Measurements from ENCODE around the gene RALGAPB. TPM values are rescaled to one million over a fixed set of nuclear protein-coding genes. Genes with fewer than 3 reads are reported as not detected.

Gene RALGAPB
- total RNA-seq (2014; rRNA removed; shearing (Covaris generic)) (39.1 and 40.4 TPM in 2 replicates), polyA plus RNA-seq (2016; fragmentation: Nextera tagmentation; extraction: Ambion mirVana) (7.7 and 10.2 TPM in 2 replicates)
- long read RNA-seq, partial matches to known transcripts: 2 of 2 reads
- long read RNA-seq, other reads (novel, unspliced or antisense): 0 of 2 reads

DNA sequence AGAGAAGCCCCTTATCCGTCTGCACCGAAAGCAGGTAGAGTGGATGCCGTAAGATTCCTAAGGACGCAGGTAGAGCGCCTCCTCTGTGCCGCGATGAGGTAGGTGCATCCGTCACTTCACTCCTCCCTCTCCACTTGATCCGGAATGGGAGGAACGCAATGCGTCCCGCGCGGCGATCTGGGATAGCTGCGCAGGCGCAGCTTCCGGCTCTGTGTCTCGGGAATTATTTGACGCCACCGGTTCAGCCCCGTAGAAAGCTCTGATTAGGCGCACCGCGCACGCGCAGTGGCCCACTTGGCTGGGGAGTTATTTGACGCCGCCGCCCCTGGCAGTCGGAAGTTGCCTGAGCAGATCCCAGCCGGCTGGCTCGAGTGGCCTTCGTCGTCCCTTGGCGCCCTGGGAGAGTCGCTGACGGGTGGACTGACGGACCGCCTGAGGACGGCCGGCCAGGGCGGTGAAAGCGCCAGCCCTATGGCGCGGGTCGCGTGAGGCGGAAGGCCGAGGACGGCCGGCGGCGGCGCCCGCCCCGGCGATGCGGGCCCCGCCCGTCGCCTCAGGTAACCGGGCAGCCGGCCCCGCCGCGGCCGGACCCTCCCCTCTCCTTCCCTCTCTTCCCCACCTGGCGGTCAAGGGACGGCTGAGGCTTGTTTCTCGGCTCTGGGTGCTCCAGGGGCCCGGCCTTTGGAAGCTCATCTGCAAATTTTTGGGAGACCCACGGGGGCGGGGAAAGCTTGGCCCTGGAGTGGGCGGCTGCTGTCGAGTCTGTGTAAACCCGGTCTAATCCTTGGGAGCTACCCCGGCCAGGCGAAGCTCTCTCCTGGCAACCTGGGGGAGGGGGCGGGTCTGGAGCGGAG, at the start of gene RALGAPB:
TSS of gene RALGAPB (plus strand) at position 331 of the 854 bp plus-strand sequence. CDS start 15,590 bp downstream, outside the sequence.
- peak; percentile 100 for DNase-seq (ENCODE audit: low spot score)
- Mint-ChIP-seq H3K27ac (peak within 1 kb of the TSS; percentile 98), H3K4me3 (peak within 1 kb of the TSS; percentile 86), H3K4me1 (peaks cover 14% of the 10 kb centered on the region), H3K27me3 (ENCODE audit: insufficient read depth, low read depth, poor library complexity) (peaks cover 4% of the 10 kb centered on the region), H3K36me3 (ENCODE audit: low read depth) (no peaks in the 10 kb centered on the region), H3K9me3 (no peaks in the 10 kb centered on the region; the same call in 2 of the 3 replicates)
- Histone ChIP-seq H3K4me2 (peak within 1 kb of the TSS; percentile 91), H3K27me3 (ENCODE audit: insufficient read depth) (no peaks in the 10 kb centered on the region), H3K27ac (ENCODE audit: low read depth) (peak within 1 kb of the TSS; percentile 86), H2AFZ (0 out of 2 replicates have a peak within 1 kb of the TSS, but pooled peaks have one; percentile 8), H3K79me2 (replicated peaks; ENCODE audit: insufficient read depth) (peaks cover 47% of the 10 kb centered on the region), H3K4me3 (peak within 1 kb of the TSS; percentile 95), H3K9me2 (ENCODE audit: insufficient read depth) (no peaks in the 10 kb centered on the region), H4K20me1 (replicated peaks; ENCODE audit: insufficient read depth) (peaks cover 15% of the 10 kb centered on the region), H3K36me3 (ENCODE audit: insufficient read depth) (no peaks in the 10 kb centered on the region), H3K4me1 (ENCODE audit: insufficient read depth) (peaks cover 9% of the 10 kb centered on the region), H3F3A (replicated peaks; ENCODE audit: low read depth) (no peaks in the 10 kb centered on the region)
- TF ChIP-seq EZH2 (IDR thresholded peaks at IDR 0.05; ENCODE audit: low read depth, unreplicated experiment): no peak
- TF ChIP-seq CREB1 (CRISPR knock-in tag; IDR thresholded peaks at IDR 0.05; ENCODE audit: low read depth): peak; percentile 86
- TF ChIP-seq, protein P1, sequence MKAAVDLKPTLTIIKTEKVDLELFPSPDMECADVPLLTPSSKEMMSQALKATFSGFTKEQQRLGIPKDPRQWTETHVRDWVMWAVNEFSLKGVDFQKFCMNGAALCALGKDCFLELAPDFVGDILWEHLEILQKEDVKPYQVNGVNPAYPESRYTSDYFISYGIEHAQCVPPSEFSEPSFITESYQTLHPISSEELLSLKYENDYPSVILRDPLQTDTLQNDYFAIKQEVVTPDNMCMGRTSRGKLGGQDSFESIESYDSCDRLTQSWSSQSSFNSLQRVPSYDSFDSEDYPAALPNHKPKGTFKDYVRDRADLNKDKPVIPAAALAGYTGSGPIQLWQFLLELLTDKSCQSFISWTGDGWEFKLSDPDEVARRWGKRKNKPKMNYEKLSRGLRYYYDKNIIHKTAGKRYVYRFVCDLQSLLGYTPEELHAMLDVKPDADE (IDR thresholded peaks at IDR 0.05): peak; percentile 75
- no peak for TF ChIP-seq ZNF331 (CRISPR knock-in tag; IDR thresholded peaks at IDR 0.05; ENCODE audit: low read depth)
- TF ChIP-seq CTCF (conservative IDR thresholded peaks at IDR 0.05; ENCODE audit: low read depth in 2 of 2): peak; percentile 37 to 65
- peak; percentile 89 for TF ChIP-seq POLR2AphosphoS5 (IDR thresholded peaks at IDR 0.05; ENCODE audit: low read depth)
- peak; percentile 96 for ATAC-seq

DNA sequence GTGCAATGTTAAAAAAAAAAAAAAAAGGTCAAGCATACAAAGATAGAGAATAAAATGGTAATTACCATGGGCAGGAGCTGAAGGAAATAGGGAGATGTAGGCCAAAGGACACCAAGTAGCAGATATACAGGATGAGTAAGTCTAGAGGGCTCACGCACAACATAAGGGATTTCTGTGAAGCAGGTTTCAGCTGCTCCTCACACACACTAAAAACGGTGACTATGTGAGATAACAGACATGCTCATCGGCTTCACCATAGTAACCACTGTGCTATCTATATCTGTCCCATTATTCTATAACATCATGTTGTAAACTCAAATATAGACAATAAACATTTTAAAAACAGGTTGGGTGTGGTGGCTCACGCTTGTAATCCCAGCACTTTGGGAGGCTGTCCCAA, 49.1 kb upstream of the RALGAPB start:
- no peak overlapping the region for H3K4me3 ChIP-seq
- H3K4me1 Mint-ChIP-seq: peaks cover 3% of the 10 kb centered on the region
- H3K36me3 Mint-ChIP-seq (ENCODE audit: low read depth): peaks cover 100% of the 10 kb centered on the region
- no peak for DNase-seq (ENCODE audit: low spot score)
- H3K4me2 ChIP-seq: no peak overlapping the region
- H3K9me3 Mint-ChIP-seq: no peaks in the 10 kb centered on the region
- peaks cover 23% of the 10 kb centered on the region for H3K27me3 Mint-ChIP-seq (ENCODE audit: insufficient read depth, low read depth, poor library complexity)
- no peak overlapping the region for H2AFZ ChIP-seq
- no peaks in the 10 kb centered on the region for H3K9me2 ChIP-seq (ENCODE audit: insufficient read depth)
- H4K20me1 ChIP-seq (replicated peaks; ENCODE audit: insufficient read depth): peaks cover 57% of the 10 kb centered on the region
- H3K4me3 Mint-ChIP-seq: no peak overlapping the region
- H3K27ac Mint-ChIP-seq: no peak overlapping the region
- no peaks in the 10 kb centered on the region for H3K27me3 ChIP-seq (ENCODE audit: insufficient read depth)
- H3K79me2 ChIP-seq (replicated peaks; ENCODE audit: insufficient read depth): peaks cover 59% of the 10 kb centered on the region
- no peak overlapping the region for H3K27ac ChIP-seq (ENCODE audit: low read depth)
- H3K36me3 ChIP-seq (ENCODE audit: insufficient read depth): peaks cover 88% of the 10 kb centered on the region
- H3K4me1 ChIP-seq (ENCODE audit: insufficient read depth): no peaks in the 10 kb centered on the region
- ATAC-seq: no peak
- H3F3A ChIP-seq (replicated peaks; ENCODE audit: low read depth): peaks cover 47% of the 10 kb centered on the region
- TF ChIP-seq CTCF (conservative IDR thresholded peaks at IDR 0.05; ENCODE audit: low read depth in 2 of 2) (no peak), STAT1 (IDR thresholded peaks at IDR 0.05; ENCODE audit: unreplicated experiment) (no peak), ZNF114 (CRISPR knock-in tag; IDR thresholded peaks at IDR 0.05) (no peak), CREB1 (CRISPR knock-in tag; IDR thresholded peaks at IDR 0.05; ENCODE audit: low read depth) (no peak), EZH2phosphoT487 (IDR thresholded peaks at IDR 0.05; ENCODE audit: unreplicated experiment) (no peak), ZNF331 (CRISPR knock-in tag; IDR thresholded peaks at IDR 0.05; ENCODE audit: low read depth) (no peak)
- TF ChIP-seq, protein P1 (IDR thresholded peaks at IDR 0.05): no peak

Data from GM23338 (cell line).